HG03571 (cell line): ENCODE results near the gene LAPTM4A.

Experiments
- ATAC-seq: cut with Tn5 transposase; IDR thresholded peaks from one replicate; pipeline ENCODE4 v1.9.1; 2021; ENCODE audit not compliant: unreplicated experiment

Gene LAPTM4A

GRCh38 chr2:19989667-19990415 lies 61.6 kb downstream of the LAPTM4A start, which contains the start of gene WDR35:
Gene WDR35, minus strand, starts transcription at chr2:19990105. Its CDS starts 90 bp downstream, at chr2:19990015.
- ATAC-seq: peak; percentile 93

- no peak for ATAC-seq
These were observed 62.1 kb downstream of the LAPTM4A start for GRCh38 chr2:19989342-19989666.

- no peak for ATAC-seq
These were observed 62.8 kb downstream of the LAPTM4A start for GRCh38 chr2:19988600-19988999.

- peak; percentile 57 for ATAC-seq
These were observed 63.5 kb downstream of the LAPTM4A start for GRCh38 chr2:19987936-19988335.
